ENCODE results near the gene AGRN.
A peak's percentile ranks its signal among the peaks of the same experiment; 100 is the strongest.

The AGRN gene

DNA sequence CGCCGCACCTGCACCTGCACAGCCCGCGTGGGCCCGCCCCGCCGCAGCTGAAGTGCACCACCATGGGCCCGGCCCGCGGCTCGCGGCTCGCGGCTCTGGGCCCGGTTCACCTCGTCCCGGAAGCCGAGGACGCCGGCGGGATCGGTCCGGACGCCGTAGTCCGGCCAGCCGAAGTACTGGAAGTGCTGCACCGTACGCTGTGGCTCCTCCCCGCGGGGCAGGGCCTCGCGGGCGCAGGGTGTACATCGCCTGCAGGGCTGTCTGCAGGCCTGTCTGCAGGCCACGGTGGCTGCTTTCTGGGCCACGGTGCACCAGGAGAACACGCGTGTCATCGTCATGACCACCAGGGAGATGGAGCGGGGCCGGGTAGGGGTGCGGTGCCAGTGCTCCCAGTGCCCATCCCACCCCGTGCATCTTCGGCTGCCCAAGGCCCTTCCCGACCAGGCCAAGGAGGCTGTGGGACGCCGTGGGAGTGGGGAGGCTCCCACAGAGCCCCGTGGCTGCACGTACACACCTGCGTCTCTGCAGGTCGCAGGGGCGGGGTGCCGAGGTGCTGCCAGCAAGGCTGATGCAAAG lies 47.5 kb downstream of the AGRN start:
- DNase-seq (ENCODE audit: low read depth): no peak
- TF ChIP-seq, protein P1, sequence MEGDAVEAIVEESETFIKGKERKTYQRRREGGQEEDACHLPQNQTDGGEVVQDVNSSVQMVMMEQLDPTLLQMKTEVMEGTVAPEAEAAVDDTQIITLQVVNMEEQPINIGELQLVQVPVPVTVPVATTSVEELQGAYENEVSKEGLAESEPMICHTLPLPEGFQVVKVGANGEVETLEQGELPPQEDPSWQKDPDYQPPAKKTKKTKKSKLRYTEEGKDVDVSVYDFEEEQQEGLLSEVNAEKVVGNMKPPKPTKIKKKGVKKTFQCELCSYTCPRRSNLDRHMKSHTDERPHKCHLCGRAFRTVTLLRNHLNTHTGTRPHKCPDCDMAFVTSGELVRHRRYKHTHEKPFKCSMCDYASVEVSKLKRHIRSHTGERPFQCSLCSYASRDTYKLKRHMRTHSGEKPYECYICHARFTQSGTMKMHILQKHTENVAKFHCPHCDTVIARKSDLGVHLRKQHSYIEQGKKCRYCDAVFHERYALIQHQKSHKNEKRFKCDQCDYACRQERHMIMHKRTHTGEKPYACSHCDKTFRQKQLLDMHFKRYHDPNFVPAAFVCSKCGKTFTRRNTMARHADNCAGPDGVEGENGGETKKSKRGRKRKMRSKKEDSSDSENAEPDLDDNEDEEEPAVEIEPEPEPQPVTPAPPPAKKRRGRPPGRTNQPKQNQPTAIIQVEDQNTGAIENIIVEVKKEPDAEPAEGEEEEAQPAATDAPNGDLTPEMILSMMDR (IDR thresholded peaks at IDR 0.05; ENCODE audit: insufficient read depth, low read depth, low read length, missing control alignments): no peak
- H3K4me3 ChIP-seq (ENCODE audit: low read depth, low read length): no peak overlapping the region

DNA sequence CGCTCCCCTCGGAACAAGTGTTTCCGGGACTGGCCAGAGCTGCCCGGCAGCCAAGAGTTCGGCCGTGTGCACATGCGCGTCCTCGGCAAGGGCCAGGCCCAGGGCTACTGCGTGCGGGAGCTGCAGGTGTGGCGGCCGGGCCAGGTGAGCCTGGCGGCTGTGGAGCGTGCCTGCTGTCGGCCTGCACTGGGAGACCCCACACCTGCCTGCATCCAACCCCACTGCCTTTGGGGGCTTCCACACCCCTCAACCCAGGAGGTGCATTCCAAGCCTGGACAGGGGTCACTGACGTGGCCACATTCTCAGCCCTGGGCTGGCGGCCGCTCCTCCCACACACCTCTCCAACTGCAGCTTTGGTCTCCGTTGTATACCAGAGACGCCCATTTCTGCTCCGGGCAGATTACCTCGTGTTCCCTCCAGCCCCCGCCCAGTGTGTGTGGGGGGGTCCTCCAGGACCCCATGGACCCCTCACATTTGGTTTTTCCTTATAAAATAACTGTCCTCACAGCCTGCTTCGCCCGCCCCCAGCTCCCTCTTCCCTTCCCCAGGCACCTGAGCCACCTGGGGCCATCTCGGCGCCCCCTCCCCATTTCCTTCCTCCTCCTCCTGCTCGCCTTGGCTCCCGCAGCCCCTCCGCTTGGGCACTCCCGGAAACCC lies 48.1 kb downstream of the AGRN start:
- DNase-seq (ENCODE audit: low read depth): no peak
- TF ChIP-seq, protein P1 (IDR thresholded peaks at IDR 0.05; ENCODE audit: insufficient read depth, low read depth, low read length, missing control alignments): no peak
- peak overlapping the region; percentile 70 for H3K4me3 ChIP-seq (ENCODE audit: low read depth, low read length)

- TF ChIP-seq, protein P1 (IDR thresholded peaks at IDR 0.05; ENCODE audit: insufficient read depth, low read depth, low read length, missing control alignments): no peak
- peak overlapping the region; percentile 70 for H3K4me3 ChIP-seq (ENCODE audit: low read depth, low read length)
- peak; percentile 37 for DNase-seq (ENCODE audit: low read depth)
Measured at GRCh38 chr1:1068517-1069055, 48.7 kb downstream of the AGRN start.

GRCh38 chr1:1069056-1069710 lies 49.3 kb downstream of the AGRN start:
- TF ChIP-seq, protein P1 (IDR thresholded peaks at IDR 0.05; ENCODE audit: insufficient read depth, low read depth, low read length, missing control alignments): no peak
- H3K4me3 ChIP-seq (ENCODE audit: low read depth, low read length): peak overlapping the region; percentile 70
- DNase-seq (ENCODE audit: low read depth): peak; percentile 91

GRCh38 chr1:1069711-1070676 lies 50.1 kb downstream of the AGRN start:
- no peak overlapping the region; the same call in 1 of the 2 replicates for H3K4me3 ChIP-seq (ENCODE audit: low read depth, low read length)
- no peak for DNase-seq (ENCODE audit: low read depth)
- TF ChIP-seq, protein P1 (IDR thresholded peaks at IDR 0.05; ENCODE audit: insufficient read depth, low read depth, low read length, missing control alignments): no peak
